Loucy (cell line): ENCODE results near the gene ARHGAP28.
"Not testable (repeated sequence)": the region's sequence is repeated elsewhere in the genome, so short reads cannot be mapped to it uniquely, and the experiment has no call there.

Experiments
- H2AFZ ChIP-seq: fragments of 200-600 bp; sonication (generic); 2 replicates; pipeline ENCODE4 v1.6.0; 2016; ENCODE audit warnings: antibody characterized with exemption, mild to moderate bottlenecking, low read length, moderate library complexity
- H3F3A ChIP-seq: fragments of 200-600 bp; 2 replicates; pipeline ENCODE4 v1.6.0; 2016; ENCODE audit warnings: antibody characterized with exemption, low read depth, mild to moderate bottlenecking
- H3K27me3 ChIP-seq: fragments of 200-600 bp; sonication (generic); 2 replicates; pipeline ENCODE4 v1.6.1; 2014; ENCODE audit warnings: low read length, mild to moderate bottlenecking; ENCODE audit not compliant: insufficient read depth, poor library complexity, severe bottlenecking
- H3K36me3 ChIP-seq: fragments of 200-600 bp; sonication (generic); 2 replicates; pipeline ENCODE4 v1.6.1; 2016; ENCODE audit warnings: low read length; ENCODE audit not compliant: insufficient read depth
- H3K4me1 ChIP-seq: fragments of 200-600 bp; sonication (generic); 2 replicates; pipeline ENCODE4 v1.5.1; 2014; ENCODE audit warnings: low read length, mild to moderate bottlenecking; ENCODE audit not compliant: insufficient read depth, poor library complexity, severe bottlenecking
- H3K4me2 ChIP-seq: fragments of 200-600 bp; sonication (generic); 2 replicates; pipeline ENCODE4 v1.6.0; 2014; ENCODE audit warnings: antibody characterized with exemption, low read length, low read depth, mild to moderate bottlenecking; ENCODE audit not compliant: poor library complexity, severe bottlenecking
- H3K4me3 ChIP-seq: fragments of 200-600 bp; sonication (generic); 2 replicates; pipeline ENCODE4 v1.5.1; 2014; ENCODE audit warnings: low read length, mild to moderate bottlenecking, mixed read lengths; ENCODE audit not compliant: poor library complexity, severe bottlenecking
- H3K79me2 ChIP-seq: fragments of 200-600 bp; sonication (generic); 2 replicates; pipeline ENCODE4 v1.6.1; 2014; ENCODE audit warnings: low read length; ENCODE audit not compliant: insufficient read depth
- H3K9ac ChIP-seq: fragments of 200-600 bp; sonication (generic); 2 replicates; pipeline ENCODE4 v1.6.0; 2014; ENCODE audit warnings: mild to moderate bottlenecking, low read depth, low read length, moderate library complexity; ENCODE audit not compliant: poor library complexity, severe bottlenecking
- H3K9me2 ChIP-seq: fragments of 200-600 bp; sonication (generic); replicated peaks from 2 replicates; pipeline ENCODE4 v1.6.1; 2016; ENCODE audit warnings: low read depth, low read length, mixed read lengths
- H3K9me3 ChIP-seq: fragments of 200-600 bp; sonication (generic); 2 replicates; pipeline ENCODE4 v1.6.1; 2014; ENCODE audit warnings: mild to moderate bottlenecking, antibody characterized with exemption, low read length, low read depth; ENCODE audit not compliant: insufficient read depth
- H4K20me1 ChIP-seq: fragments of 200-600 bp; sonication (generic); 2 replicates; pipeline ENCODE4 v1.6.0; 2014; ENCODE audit warnings: antibody characterized with exemption, low read length, mild to moderate bottlenecking; ENCODE audit not compliant: insufficient read depth, poor library complexity, severe bottlenecking
- EZH2phosphoT487 ChIP-seq: fragments of 200-600 bp; IDR thresholded peaks from 2 replicates; pipeline ENCODE4 v1.6.1; 2018; ENCODE audit warnings: antibody characterized with exemption, mild to moderate bottlenecking, moderate library complexity, borderline replicate concordance
- TF ChIP-seq, protein P1 (sequence below): fragments of 200-600 bp; sonication (generic); conservative IDR thresholded peaks from 2 replicates; pipeline ENCODE4 v1.5.1; 2014; ENCODE audit warnings: mild to moderate bottlenecking, antibody characterized with exemption, low read length

ARHGAP28 gene

DNA sequence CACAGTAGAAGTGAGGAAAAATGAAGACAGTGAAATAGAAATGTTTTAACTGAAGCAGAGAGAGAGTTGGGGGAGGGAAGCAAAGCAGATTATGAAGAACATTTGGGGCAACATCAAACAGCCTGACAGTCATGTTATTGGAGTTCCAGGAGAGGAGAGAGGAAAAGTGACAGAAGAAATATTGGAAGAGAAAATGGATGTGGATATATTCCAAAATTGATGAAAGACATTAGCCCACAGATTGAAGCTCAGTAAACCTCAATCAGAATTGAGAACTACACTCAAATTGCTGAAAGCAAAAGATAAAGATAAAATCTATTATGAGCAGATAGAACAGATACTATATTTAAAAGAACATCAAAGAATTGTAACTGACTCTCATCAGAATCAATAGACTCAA lies 90.8 kb downstream of the ARHGAP28 start:
- H4K20me1 ChIP-seq: no peaks in the 10 kb centered on the region
- H3K4me3 ChIP-seq: no peak overlapping the region
- no peaks in the 10 kb centered on the region for H3K36me3 ChIP-seq
- H3K9ac ChIP-seq: no peak overlapping the region
- no peak for TF ChIP-seq EZH2phosphoT487
- TF ChIP-seq, protein P1, sequence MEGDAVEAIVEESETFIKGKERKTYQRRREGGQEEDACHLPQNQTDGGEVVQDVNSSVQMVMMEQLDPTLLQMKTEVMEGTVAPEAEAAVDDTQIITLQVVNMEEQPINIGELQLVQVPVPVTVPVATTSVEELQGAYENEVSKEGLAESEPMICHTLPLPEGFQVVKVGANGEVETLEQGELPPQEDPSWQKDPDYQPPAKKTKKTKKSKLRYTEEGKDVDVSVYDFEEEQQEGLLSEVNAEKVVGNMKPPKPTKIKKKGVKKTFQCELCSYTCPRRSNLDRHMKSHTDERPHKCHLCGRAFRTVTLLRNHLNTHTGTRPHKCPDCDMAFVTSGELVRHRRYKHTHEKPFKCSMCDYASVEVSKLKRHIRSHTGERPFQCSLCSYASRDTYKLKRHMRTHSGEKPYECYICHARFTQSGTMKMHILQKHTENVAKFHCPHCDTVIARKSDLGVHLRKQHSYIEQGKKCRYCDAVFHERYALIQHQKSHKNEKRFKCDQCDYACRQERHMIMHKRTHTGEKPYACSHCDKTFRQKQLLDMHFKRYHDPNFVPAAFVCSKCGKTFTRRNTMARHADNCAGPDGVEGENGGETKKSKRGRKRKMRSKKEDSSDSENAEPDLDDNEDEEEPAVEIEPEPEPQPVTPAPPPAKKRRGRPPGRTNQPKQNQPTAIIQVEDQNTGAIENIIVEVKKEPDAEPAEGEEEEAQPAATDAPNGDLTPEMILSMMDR: no peak
- no peaks in the 10 kb centered on the region for H3K4me1 ChIP-seq
- no peaks in the 10 kb centered on the region for H3K27me3 ChIP-seq
- no peaks in the 10 kb centered on the region for H3K9me2 ChIP-seq
- no peaks in the 10 kb centered on the region for H3K9me3 ChIP-seq
- no peaks in the 10 kb centered on the region for H3K79me2 ChIP-seq
- no peaks in the 10 kb centered on the region for H3F3A ChIP-seq
- no peak overlapping the region for H3K4me2 ChIP-seq
- H2AFZ ChIP-seq: no peak overlapping the region

DNA sequence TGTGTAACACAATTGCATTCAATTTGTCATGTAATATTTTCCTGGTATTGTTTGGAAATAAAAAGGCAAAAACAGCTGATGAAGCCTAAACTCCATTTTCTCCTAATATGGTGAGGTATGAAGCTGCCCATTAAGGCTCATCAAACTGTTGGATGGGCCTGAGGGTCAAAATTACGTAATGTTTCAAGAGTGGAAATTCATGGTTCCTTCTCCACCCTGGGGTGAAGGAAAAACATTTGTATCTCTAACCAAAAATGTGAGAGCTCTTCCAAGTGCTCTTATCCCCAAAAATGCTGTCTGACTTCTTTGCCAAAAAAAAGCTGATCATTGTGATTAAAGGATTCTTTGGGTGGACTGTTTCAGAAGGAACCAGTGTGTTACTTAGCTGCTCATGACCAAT lies 91.8 kb downstream of the ARHGAP28 start:
- TF ChIP-seq, protein P1: no peak
- TF ChIP-seq EZH2phosphoT487: no peak
- Histone ChIP-seq H3K9me3 (no peaks in the 10 kb centered on the region), H3K4me1 (no peaks in the 10 kb centered on the region), H3K9ac (no peak overlapping the region), H3K79me2 (no peaks in the 10 kb centered on the region), H3K4me3 (no peak overlapping the region), H3K36me3 (no peaks in the 10 kb centered on the region), H4K20me1 (no peaks in the 10 kb centered on the region), H3K4me2 (no peak overlapping the region), H3F3A (no peaks in the 10 kb centered on the region), H2AFZ (no peak overlapping the region), H3K9me2 (no peaks in the 10 kb centered on the region), H3K27me3 (no peaks in the 10 kb centered on the region)

DNA sequence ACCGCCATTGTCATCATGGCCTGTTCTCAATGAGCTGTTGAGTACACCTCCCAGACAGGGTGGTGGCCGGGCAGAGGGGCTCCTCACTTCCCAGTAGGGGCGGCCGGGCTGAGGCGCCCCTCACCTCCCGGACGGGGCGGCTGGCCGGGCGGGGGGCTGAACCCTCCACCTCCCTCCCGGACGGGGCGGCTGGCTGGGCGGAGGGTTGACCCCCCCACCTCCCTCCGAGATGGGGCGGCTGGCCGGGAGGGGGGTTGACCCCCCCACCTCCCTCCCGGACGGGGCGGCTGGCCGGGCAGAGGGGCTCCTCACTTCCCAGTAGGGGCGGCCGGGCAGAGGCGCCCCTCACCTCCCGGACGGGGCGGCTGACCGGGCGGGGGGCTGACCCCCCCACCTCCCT lies 97.6 kb downstream of the ARHGAP28 start:
- not testable (repeated sequence) for H3K4me1 ChIP-seq, H3K4me3 ChIP-seq, H3K9me2 ChIP-seq, H3K9me3 ChIP-seq, H3F3A ChIP-seq, H3K79me2 ChIP-seq, H2AFZ ChIP-seq, H3K4me2 ChIP-seq, H3K27me3 ChIP-seq, H4K20me1 ChIP-seq, H3K36me3 ChIP-seq, H3K9ac ChIP-seq

DNA sequence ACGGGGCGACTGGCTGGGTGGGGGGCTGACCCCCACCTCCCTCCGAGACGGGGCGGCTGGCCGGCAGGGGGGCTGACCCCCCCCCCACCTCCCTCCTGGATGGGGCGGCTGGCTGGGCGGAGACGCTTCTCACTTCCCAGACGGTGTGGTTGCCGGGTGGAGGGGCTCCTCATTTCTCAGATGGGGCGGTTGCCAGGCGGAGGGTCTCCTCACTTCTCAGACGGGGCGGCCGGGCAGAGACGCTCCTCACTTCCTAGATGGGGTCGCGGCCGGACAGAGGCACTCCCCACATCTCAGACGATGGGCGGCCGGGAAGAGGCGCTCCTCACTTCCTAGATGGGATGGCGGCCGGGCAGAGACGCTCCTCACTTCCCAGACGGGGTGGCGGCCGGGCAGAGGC lies 98.0 kb downstream of the ARHGAP28 start:
- H3K79me2 ChIP-seq, H3K9ac ChIP-seq, H3K36me3 ChIP-seq, H3K9me3 ChIP-seq, H4K20me1 ChIP-seq, H3F3A ChIP-seq, H3K9me2 ChIP-seq, H3K4me2 ChIP-seq, H3K4me3 ChIP-seq, H3K4me1 ChIP-seq, H2AFZ ChIP-seq, H3K27me3 ChIP-seq: not testable (repeated sequence)
